Activated CD8-positive, alpha-beta T cell treated with anti-CD3 and anti-CD28 coated beads for 36 hours (primary cell): ENCODE measurements around the gene THADA. TPM values are rescaled to one million over a fixed set of nuclear protein-coding genes. Genes with fewer than 3 reads are reported as not detected.

Experiments used
- ATAC-seq: fragments of 200-7000 bp; cut with Tn5 transposase; one replicate; pipeline ENCODE4 v1.10.0; 2021; ENCODE audit warnings: mild to moderate bottlenecking, moderate library complexity
- CTCF ChIA-PET: fragments of 350-600 bp; sonication (Branson Sonifier 250); formaldehyde crosslinking; loops from one replicate; lab custom pipeline; 2021; ENCODE audit warnings: antibody characterized with exemption; lab: Charles Lee
- POLR2A ChIA-PET: fragments of 350-600 bp; sonication (Branson Sonifier 250); formaldehyde crosslinking; loops from one replicate; lab custom pipeline; 2021; ENCODE audit warnings: antibody characterized with exemption; lab: Charles Lee
- DNase-seq: peaks from one replicate; pipeline ENCODE4 v3.0.0-alpha.2; 2020
- H3K27ac Mint-ChIP-seq: one replicate; pipeline ENCODE4 v1.8.0; 2021; ENCODE audit warnings: mild to moderate bottlenecking, mixed read lengths
- H3K27me3 Mint-ChIP-seq: one replicate; pipeline ENCODE4 v1.8.0; 2021; ENCODE audit warnings: mixed read lengths
- H3K36me3 Mint-ChIP-seq: one replicate; pipeline ENCODE4 v1.8.0; 2021; ENCODE audit warnings: low read depth, mixed read lengths
- H3K4me1 Mint-ChIP-seq: one replicate; pipeline ENCODE4 v1.8.0; 2021; ENCODE audit warnings: low read depth, mixed read lengths
- H3K4me3 Mint-ChIP-seq: one replicate; pipeline ENCODE4 v1.8.0; 2021; ENCODE audit warnings: mild to moderate bottlenecking, moderate library complexity, mixed read lengths
- H3K9me3 Mint-ChIP-seq: one replicate; pipeline ENCODE4 v1.8.0; 2021; ENCODE audit warnings: mixed read lengths
- intact Hi-C: fragments of 100-400 bp; cut with micrococcal nuclease; formaldehyde crosslinking; loops from one replicate; pipeline ENCODE4 v1.10.0; 2022
- total RNA-seq, 2 experiments: library from RNA; stranded (reverse); gene quantifications; one replicate each; pipeline ENCODE4 v1.2.3, GENCODE V29; 2021
- TF ChIP-seq, protein P1 (sequence below): fragments of 200-600 bp; IDR thresholded peaks from one replicate; pipeline ENCODE4 v1.8.0; 2022; ENCODE audit warnings: antibody characterized with exemption, mild to moderate bottlenecking

THADA gene
- total RNA-seq, 2 experiments from 2014 or later: 31.3 to 31.6 TPM

DNA sequence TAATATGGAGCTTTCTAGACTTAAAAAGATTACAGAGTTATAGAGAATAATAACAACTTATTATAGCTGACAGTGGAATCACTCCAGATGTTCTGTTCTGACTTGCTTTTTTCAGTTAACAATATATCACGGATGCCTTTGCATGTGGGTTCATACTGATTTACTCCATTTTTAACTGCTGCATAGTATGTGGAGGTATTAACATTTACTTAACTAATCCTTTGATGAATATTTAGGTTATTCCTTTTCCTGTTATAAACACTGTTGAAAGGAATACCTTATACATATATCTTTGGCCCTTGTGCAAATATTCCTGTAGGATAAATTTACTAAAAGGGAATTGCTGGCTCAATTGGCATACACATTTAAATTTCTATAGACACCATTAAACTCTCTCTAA lies 336.3 kb downstream of the THADA start:
- ChIA-PET POLR2A (no interaction called here), CTCF (interaction anchor here (1.4 to 1.5 kb wide), 2 partner anchors 14 to 225 kb away, joined by 3 read pairs; no protein-coding TSS in a partner anchor)
- TF ChIP-seq, protein P1, sequence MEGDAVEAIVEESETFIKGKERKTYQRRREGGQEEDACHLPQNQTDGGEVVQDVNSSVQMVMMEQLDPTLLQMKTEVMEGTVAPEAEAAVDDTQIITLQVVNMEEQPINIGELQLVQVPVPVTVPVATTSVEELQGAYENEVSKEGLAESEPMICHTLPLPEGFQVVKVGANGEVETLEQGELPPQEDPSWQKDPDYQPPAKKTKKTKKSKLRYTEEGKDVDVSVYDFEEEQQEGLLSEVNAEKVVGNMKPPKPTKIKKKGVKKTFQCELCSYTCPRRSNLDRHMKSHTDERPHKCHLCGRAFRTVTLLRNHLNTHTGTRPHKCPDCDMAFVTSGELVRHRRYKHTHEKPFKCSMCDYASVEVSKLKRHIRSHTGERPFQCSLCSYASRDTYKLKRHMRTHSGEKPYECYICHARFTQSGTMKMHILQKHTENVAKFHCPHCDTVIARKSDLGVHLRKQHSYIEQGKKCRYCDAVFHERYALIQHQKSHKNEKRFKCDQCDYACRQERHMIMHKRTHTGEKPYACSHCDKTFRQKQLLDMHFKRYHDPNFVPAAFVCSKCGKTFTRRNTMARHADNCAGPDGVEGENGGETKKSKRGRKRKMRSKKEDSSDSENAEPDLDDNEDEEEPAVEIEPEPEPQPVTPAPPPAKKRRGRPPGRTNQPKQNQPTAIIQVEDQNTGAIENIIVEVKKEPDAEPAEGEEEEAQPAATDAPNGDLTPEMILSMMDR: no peak
- intact Hi-C loops: no loop called here
- Mint-ChIP-seq H3K36me3 (peaks cover 5% of the 10 kb centered on the region), H3K4me1 (no peaks in the 10 kb centered on the region), H3K27ac (no peak overlapping the region), H3K4me3 (no peak overlapping the region), H3K27me3 (no peaks in the 10 kb centered on the region), H3K9me3 (no peaks in the 10 kb centered on the region)
- DNase-seq: no peak
- no peak for ATAC-seq

DNA sequence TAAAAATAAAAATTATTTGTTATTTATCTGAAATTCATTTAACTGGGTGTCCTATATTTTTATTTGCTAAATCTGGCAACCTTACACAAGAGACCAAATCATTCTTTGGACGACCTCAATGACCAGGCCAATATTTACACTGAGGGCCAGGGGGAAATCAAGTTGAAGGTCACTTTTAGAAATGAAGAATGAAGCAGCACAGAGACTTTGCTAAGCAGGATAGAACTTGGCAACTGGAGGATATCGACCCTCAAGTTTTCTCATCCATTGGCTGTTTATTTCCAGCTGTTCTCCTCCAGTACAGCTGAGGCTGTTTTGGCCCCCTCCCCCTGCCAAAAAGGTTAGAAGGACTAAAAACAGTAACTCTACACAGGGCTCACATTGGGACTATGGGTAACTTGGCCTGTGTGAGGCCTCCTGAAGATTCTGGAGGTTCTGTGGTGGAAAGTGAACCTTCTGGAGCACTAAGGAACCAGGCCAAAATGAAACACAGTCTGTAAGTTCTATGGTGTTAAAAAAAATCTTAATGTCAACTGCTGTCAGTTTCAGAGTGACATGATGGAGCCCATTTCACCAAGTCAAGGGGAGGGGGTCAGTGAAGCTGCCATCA lies 337.2 kb downstream of the THADA start:
- Mint-ChIP-seq H3K9me3 (no peaks in the 10 kb centered on the region), H3K27me3 (no peaks in the 10 kb centered on the region), H3K4me3 (no peak overlapping the region), H3K27ac (no peak overlapping the region), H3K4me1 (no peaks in the 10 kb centered on the region), H3K36me3 (peaks cover 5% of the 10 kb centered on the region)
- TF ChIP-seq, protein P1: no peak
- intact Hi-C loops: no loop called here
- DNase-seq: no peak
- ATAC-seq: peak; percentile 10
- CTCF ChIA-PET: interaction anchor here (1.4 to 1.5 kb wide), 2 partner anchors 13 to 226 kb away, joined by 3 read pairs; no protein-coding TSS in a partner anchor
- POLR2A ChIA-PET: no interaction called here

DNA sequence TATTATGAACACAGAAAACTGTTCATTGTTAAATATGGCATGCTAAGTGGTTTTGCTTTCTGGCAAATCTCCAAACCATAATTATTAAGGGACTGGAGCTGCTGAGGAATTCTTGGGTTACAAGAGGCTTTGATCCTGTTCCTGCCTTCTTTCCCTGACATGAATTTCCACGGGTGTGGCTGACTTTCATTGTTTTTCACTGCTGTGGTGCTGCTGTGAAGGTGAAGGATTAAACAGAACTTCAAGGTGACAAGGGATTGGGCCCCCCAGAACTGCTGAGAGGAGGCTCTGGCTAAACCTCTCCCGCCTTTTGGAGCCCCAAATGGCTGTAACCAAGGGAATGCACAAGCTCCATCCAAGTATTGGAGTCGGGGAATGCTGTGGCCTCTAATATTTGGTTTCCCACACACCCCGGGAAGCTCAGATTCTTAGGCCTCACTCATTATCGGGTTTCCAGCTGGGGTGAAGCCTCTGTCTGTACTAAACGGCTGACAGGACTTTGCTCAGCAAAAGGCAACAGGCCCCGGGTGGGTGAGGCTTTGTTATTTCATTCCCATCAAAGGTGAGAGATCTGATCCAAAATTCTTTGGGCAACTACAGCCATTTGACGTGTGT lies 340.4 kb downstream of the THADA start:
- ATAC-seq (no peak), DNase-seq (no peak)
- H3K27me3 Mint-ChIP-seq: no peaks in the 10 kb centered on the region
- peaks cover 3% of the 10 kb centered on the region for H3K36me3 Mint-ChIP-seq
- H3K4me1 Mint-ChIP-seq: no peaks in the 10 kb centered on the region
- POLR2A ChIA-PET: no interaction called here
- no peaks in the 10 kb centered on the region for H3K9me3 Mint-ChIP-seq
- H3K27ac Mint-ChIP-seq: no peak overlapping the region
- intact Hi-C loops: no loop called here
- CTCF ChIA-PET: no interaction called here
- TF ChIP-seq, protein P1: no peak
- no peak overlapping the region for H3K4me3 Mint-ChIP-seq

DNA sequence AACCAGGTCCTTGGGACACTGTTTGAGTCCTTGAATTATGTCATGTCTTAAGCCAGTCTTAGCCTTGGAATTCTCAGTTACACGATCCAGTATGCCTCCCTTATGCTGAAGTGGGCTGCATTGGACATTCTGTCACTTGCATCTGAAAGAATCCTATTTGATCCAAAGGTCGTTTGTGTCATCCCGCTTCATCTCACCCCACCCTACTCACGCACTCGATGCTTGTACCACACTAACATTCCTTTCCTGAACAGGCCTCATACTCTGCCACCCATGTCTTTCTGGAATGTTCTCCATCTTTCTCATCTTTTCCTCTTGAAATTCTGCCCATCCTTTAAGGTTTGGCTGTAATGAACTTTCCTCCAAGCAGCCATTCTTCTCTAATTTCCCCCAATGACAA lies 341.5 kb downstream of the THADA start:
- no peaks in the 10 kb centered on the region for H3K4me1 Mint-ChIP-seq
- ChIA-PET CTCF (interaction anchor here (1.0 to 1.9 kb wide), 2 partner anchors 17 to 25 kb away, joined by 3 to 4 read pairs; no protein-coding TSS in a partner anchor), POLR2A (no interaction called here)
- H3K9me3 Mint-ChIP-seq: no peaks in the 10 kb centered on the region
- no peak overlapping the region for H3K4me3 Mint-ChIP-seq
- H3K36me3 Mint-ChIP-seq: peaks cover 3% of the 10 kb centered on the region
- DNase-seq: no peak
- no peak overlapping the region for H3K27ac Mint-ChIP-seq
- H3K27me3 Mint-ChIP-seq: no peaks in the 10 kb centered on the region
- intact Hi-C loops: no loop called here
- no peak for ATAC-seq
- TF ChIP-seq, protein P1: no peak

DNA sequence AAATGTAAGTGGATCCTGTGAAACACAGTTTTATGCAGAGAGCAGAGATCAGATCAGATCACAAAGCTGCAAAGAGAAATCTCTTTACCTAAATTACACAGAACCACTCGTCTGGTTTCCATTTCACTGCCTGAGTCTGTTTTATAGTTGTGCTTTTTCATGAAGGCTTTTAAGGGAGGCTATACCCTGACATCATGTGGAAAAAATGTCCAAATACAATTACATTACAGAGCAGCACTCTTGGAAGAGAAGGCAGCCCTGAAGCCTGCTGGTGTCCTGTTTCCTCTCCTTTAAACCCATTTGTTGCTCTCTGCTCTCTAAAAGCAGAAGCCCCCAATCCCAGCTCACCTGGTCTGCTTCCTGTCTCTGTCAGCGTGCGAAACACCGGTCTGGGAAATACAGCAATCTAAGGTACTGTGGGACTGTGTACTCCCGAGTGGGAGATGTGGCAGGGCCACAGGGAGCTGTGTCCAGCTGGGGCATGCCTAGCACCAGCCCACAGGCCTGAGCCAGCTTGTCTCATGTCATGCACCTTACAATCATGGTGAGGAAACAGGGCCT lies 344.6 kb downstream of the THADA start:
- ChIA-PET CTCF (no interaction called here), POLR2A (no interaction called here)
- no peak overlapping the region for H3K4me3 Mint-ChIP-seq
- no peaks in the 10 kb centered on the region for H3K4me1 Mint-ChIP-seq
- intact Hi-C loops: no loop called here
- H3K27ac Mint-ChIP-seq: no peak overlapping the region
- TF ChIP-seq, protein P1: no peak
- no peaks in the 10 kb centered on the region for H3K9me3 Mint-ChIP-seq
- ATAC-seq (no peak), DNase-seq (no peak)
- peaks cover 3% of the 10 kb centered on the region for H3K36me3 Mint-ChIP-seq
- H3K27me3 Mint-ChIP-seq: no peaks in the 10 kb centered on the region
